ENCODE results near the gene RMRP. TPM values are rescaled to one million over a fixed set of nuclear protein-coding genes. Genes with fewer than 3 reads are reported as not detected.

Gene RMRP
- total and polyA plus RNA-seq, 9 of the 15 experiments (the other 6 are each of a cell fraction or from before 2014, with no cell fraction given) = 75.7 to 89,974 (median 13,378) TPM; not detected in 3

DNA sequence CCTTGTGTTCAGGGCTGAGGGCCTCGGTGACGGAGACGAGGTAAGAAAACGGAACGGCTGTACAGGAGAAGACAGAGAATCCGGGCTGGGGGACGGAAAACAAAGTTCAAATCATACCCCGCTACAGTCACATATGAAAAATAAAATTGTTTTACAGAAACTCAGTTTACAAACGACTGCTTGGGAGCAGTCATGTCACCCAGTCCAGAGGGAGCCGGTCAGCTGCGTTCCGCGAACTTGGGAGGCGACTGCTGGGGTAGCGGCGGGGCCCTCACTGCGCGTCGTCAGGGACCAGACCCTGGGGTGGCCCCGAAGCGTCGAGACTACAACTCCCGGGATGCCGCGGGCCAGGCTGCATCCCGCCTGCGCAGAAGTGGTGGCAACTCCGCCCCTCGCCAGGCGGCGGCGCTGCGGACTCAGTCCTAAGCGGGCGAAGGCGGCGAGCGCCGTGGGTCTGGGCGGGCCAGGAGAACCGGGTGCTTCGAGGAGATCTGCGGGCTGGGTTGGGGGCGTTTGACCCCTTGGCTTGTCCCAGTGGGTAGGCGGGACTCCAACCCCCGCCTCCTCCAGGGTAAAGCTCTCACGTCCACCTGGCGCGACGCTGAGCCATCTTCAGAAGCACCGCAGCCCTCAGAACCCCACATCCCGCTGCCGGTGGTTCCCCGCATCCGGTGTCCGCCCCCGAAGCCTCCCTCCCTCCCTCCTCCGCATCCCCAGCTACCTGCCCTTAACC, 11.1 kb downstream of the RMRP start (continued):
- TF ChIP-seq, protein P1, sequence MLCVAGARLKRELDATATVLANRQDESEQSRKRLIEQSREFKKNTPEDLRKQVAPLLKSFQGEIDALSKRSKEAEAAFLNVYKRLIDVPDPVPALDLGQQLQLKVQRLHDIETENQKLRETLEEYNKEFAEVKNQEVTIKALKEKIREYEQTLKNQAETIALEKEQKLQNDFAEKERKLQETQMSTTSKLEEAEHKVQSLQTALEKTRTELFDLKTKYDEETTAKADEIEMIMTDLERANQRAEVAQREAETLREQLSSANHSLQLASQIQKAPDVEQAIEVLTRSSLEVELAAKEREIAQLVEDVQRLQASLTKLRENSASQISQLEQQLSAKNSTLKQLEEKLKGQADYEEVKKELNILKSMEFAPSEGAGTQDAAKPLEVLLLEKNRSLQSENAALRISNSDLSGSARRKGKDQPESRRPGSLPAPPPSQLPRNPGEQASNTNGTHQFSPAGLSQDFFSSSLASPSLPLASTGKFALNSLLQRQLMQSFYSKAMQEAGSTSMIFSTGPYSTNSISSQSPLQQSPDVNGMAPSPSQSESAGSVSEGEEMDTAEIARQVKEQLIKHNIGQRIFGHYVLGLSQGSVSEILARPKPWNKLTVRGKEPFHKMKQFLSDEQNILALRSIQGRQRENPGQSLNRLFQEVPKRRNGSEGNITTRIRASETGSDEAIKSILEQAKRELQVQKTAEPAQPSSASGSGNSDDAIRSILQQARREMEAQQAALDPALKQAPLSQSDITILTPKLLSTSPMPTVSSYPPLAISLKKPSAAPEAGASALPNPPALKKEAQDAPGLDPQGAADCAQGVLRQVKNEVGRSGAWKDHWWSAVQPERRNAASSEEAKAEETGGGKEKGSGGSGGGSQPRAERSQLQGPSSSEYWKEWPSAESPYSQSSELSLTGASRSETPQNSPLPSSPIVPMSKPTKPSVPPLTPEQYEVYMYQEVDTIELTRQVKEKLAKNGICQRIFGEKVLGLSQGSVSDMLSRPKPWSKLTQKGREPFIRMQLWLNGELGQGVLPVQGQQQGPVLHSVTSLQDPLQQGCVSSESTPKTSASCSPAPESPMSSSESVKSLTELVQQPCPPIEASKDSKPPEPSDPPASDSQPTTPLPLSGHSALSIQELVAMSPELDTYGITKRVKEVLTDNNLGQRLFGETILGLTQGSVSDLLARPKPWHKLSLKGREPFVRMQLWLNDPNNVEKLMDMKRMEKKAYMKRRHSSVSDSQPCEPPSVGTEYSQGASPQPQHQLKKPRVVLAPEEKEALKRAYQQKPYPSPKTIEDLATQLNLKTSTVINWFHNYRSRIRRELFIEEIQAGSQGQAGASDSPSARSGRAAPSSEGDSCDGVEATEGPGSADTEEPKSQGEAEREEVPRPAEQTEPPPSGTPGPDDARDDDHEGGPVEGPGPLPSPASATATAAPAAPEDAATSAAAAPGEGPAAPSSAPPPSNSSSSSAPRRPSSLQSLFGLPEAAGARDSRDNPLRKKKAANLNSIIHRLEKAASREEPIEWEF (CRISPR knock-in tag; IDR thresholded peaks at IDR 0.05) = no peak
- no peak for TF ChIP-seq ZNF121 (CRISPR knock-in tag; conservative IDR thresholded peaks at IDR 0.05)
- TF ChIP-seq FOXJ2 (tag; IDR thresholded peaks at IDR 0.05) = 0 out of 2 replicates have a peak, but pooled peaks have one; percentile 23
- peak; percentile 87 for TF ChIP-seq RBFOX2 (IDR thresholded peaks at IDR 0.05; ENCODE audit: low read depth, low read length)
- TF ChIP-seq TGIF2 (CRISPR knock-in tag; IDR thresholded peaks at IDR 0.05) = no peak
- no peak for TF ChIP-seq ZSCAN29 (IDR thresholded peaks at IDR 0.05)
- TF ChIP-seq, protein P2, sequence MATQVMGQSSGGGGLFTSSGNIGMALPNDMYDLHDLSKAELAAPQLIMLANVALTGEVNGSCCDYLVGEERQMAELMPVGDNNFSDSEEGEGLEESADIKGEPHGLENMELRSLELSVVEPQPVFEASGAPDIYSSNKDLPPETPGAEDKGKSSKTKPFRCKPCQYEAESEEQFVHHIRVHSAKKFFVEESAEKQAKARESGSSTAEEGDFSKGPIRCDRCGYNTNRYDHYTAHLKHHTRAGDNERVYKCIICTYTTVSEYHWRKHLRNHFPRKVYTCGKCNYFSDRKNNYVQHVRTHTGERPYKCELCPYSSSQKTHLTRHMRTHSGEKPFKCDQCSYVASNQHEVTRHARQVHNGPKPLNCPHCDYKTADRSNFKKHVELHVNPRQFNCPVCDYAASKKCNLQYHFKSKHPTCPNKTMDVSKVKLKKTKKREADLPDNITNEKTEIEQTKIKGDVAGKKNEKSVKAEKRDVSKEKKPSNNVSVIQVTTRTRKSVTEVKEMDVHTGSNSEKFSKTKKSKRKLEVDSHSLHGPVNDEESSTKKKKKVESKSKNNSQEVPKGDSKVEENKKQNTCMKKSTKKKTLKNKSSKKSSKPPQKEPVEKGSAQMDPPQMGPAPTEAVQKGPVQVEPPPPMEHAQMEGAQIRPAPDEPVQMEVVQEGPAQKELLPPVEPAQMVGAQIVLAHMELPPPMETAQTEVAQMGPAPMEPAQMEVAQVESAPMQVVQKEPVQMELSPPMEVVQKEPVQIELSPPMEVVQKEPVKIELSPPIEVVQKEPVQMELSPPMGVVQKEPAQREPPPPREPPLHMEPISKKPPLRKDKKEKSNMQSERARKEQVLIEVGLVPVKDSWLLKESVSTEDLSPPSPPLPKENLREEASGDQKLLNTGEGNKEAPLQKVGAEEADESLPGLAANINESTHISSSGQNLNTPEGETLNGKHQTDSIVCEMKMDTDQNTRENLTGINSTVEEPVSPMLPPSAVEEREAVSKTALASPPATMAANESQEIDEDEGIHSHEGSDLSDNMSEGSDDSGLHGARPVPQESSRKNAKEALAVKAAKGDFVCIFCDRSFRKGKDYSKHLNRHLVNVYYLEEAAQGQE (IDR thresholded peaks at IDR 0.05; ENCODE audit: borderline replicate concordance) = peak; percentile 46; the same call in 1 of the 2 replicates
- TF ChIP-seq, protein P2 (CRISPR knock-in tag; IDR thresholded peaks at IDR 0.05; ENCODE audit: low read depth) = no peak
